Mesothelial cell of epicardium (in vitro differentiated cells): ENCODE results near the gene MTNR1B. TPM values are rescaled to one million over a fixed set of nuclear protein-coding genes. Genes with fewer than 3 reads are reported as not detected.

ENCODE experiments used
- DNase-seq, 2 experiments: peaks; one replicate each; pipeline ENCODE4 v3.0.0; 2021; ENCODE audit warnings: low spot score in 2 of 2; ENCODE audit not compliant: unreplicated experiment in 2 of 2
- H3K27ac Mint-ChIP-seq: 2 replicates; pipeline ENCODE4 v1.8.0; 2021; ENCODE audit warnings: mixed read lengths
- H3K27me3 Mint-ChIP-seq: 2 replicates; pipeline ENCODE4 v1.8.0; 2021; ENCODE audit warnings: low read depth, mixed read lengths
- H3K36me3 Mint-ChIP-seq: 2 replicates; pipeline ENCODE4 v1.8.0; 2021; ENCODE audit warnings: mixed read lengths
- H3K4me1 Mint-ChIP-seq: 2 replicates; pipeline ENCODE4 v1.8.0; 2021; ENCODE audit warnings: mixed read lengths
- H3K4me3 Mint-ChIP-seq: 2 replicates; pipeline ENCODE4 v1.8.0; 2021; ENCODE audit warnings: mild to moderate bottlenecking, moderate library complexity, mixed read lengths
- H3K9me3 Mint-ChIP-seq: 2 replicates; pipeline ENCODE4 v1.8.0; 2021; ENCODE audit warnings: mixed read lengths
- CTCF ChIP-seq: fragments of 200-600 bp; sonication (generic); IDR thresholded peaks from one replicate; pipeline ENCODE4 v1.5.0; 2021; ENCODE audit warnings: antibody characterized with exemption; ENCODE audit not compliant: unreplicated experiment
- total RNA-seq: library from RNA; stranded (reverse); gene quantifications from 3 replicates; pipeline ENCODE4 v1.2.1, GENCODE V29; 2021

The MTNR1B gene
- total RNA-seq, 1 donor from 2014 or later: not detected

DNA sequence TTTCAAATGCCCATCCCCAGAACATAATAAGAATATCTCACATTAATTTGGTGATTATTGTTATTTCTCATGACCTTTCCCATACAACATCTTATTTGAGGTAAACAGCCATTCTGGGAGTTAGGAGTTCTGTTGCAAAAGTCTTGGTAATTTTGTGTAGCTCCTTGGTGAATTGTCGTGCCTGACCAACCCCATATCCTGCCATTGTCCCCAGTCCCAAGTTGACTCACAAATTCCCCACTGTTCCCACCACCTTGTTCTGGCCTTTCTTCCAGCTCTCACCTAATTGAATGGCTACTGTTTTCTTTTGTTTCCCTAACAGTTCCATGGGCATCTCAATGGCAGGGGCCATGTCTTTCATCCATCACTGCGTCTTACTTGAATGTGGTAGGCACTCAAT, 8.0 kb downstream of the MTNR1B start:
- DNase-seq: no peak
- H3K36me3 Mint-ChIP-seq: no peaks in the 10 kb centered on the region
- H3K4me1 Mint-ChIP-seq: no peaks in the 10 kb centered on the region
- H3K27ac Mint-ChIP-seq: no peak overlapping the region
- no peak overlapping the region for H3K4me3 Mint-ChIP-seq
- peaks cover 55% of the 10 kb centered on the region for H3K27me3 Mint-ChIP-seq
- no peaks in the 10 kb centered on the region for H3K9me3 Mint-ChIP-seq
- no peak for TF ChIP-seq CTCF

GRCh38 chr11:92978271-92979111, 9.0 kb downstream of the MTNR1B start:
- Mint-ChIP-seq H3K36me3 (no peaks in the 10 kb centered on the region), H3K4me3 (no peak overlapping the region), H3K9me3 (no peaks in the 10 kb centered on the region), H3K27ac (no peak overlapping the region), H3K4me1 (no peaks in the 10 kb centered on the region), H3K27me3 (peaks cover 44% of the 10 kb centered on the region)
- no peak for DNase-seq
- no peak for TF ChIP-seq CTCF

DNA sequence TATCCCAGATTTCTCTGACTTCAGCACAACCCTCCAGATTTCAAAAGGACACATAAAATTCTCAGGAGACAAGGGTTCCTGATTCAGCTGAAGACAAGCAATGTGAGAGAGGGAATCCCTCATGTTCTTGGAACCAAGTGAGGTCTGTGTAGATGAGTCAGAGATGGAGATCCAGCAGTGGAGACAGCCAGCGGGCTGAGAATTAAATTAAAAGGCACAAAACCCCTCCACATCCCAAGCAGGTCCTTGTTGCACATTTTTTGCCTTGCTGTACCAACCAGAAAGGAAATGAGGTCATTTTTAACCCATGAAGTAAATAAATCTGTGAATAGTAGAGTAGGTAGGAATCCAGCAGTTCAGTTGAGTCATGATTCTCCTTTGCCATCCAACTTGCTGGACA, 9.7 kb downstream of the MTNR1B start:
- no peak for TF ChIP-seq CTCF
- Mint-ChIP-seq H3K4me1 (no peaks in the 10 kb centered on the region), H3K4me3 (no peak overlapping the region), H3K27ac (no peak overlapping the region), H3K9me3 (no peaks in the 10 kb centered on the region), H3K36me3 (no peaks in the 10 kb centered on the region), H3K27me3 (peaks cover 38% of the 10 kb centered on the region)
- DNase-seq: no peak

GRCh38 chr11:92980312-92980711, 10.9 kb downstream of the MTNR1B start:
- no peaks in the 10 kb centered on the region for H3K36me3 Mint-ChIP-seq
- peaks cover 36% of the 10 kb centered on the region for H3K27me3 Mint-ChIP-seq
- H3K27ac Mint-ChIP-seq: no peak overlapping the region
- H3K9me3 Mint-ChIP-seq: no peaks in the 10 kb centered on the region
- H3K4me1 Mint-ChIP-seq: no peaks in the 10 kb centered on the region
- DNase-seq: no peak
- TF ChIP-seq CTCF: no peak
- no peak overlapping the region for H3K4me3 Mint-ChIP-seq

- Mint-ChIP-seq H3K36me3 (no peaks in the 10 kb centered on the region), H3K27me3 (peaks cover 29% of the 10 kb centered on the region), H3K9me3 (no peaks in the 10 kb centered on the region), H3K27ac (no peak overlapping the region), H3K4me1 (no peaks in the 10 kb centered on the region), H3K4me3 (no peak overlapping the region)
- TF ChIP-seq CTCF: no peak
- DNase-seq: no peak
Measured at GRCh38 chr11:92981508-92982043, 12.1 kb downstream of the MTNR1B start.
